Upper lobe of left lung (tissue), 6 donors: Measurements from ENCODE around the gene SVEP1. TPM values are rescaled to one million over a fixed set of nuclear protein-coding genes. Genes with fewer than 3 reads are reported as not detected.

Source experiments
- ATAC-seq, 2 donors: fragments of 200-7000 bp; cut with Tn5 transposase; one replicate each; pipeline ENCODE4 v1.9.1; 2022; ENCODE audit warnings: mild to moderate bottlenecking in 2 of 2, moderate library complexity in 2 of 2; ENCODE audit not compliant: low FRiP score in 2 of 2
- DNase-seq, 2 donors: peaks; one replicate each; pipeline ENCODE4 v3.0.0-alpha.2; 2019 to 2020
- H3K27ac ChIP-seq, 4 donors: fragments of 200-600 bp; sonication (generic); one replicate each; pipeline ENCODE4 v1.5.1; 2016 to 2019
- H3K27me3 ChIP-seq, 4 donors: fragments of 200-600 bp; sonication (generic); one replicate each; pipeline ENCODE4 v1.5.1; 2017 to 2019
- H3K36me3 ChIP-seq, 4 donors: fragments of 200-600 bp; sonication (generic); one replicate each; pipeline ENCODE4 v1.5.1; 2016 to 2019
- H3K4me1 ChIP-seq, 4 donors: fragments of 200-600 bp; sonication (generic); one replicate each; pipeline ENCODE4 v1.5.1; 2018 to 2019
- H3K4me3 ChIP-seq, 4 donors: fragments of 200-600 bp; sonication (generic); one replicate each; pipeline ENCODE4 v1.5.1; 2017 to 2019; ENCODE audit warnings: mild to moderate bottlenecking in 2 of 4, moderate library complexity in 1 of 4
- H3K9me3 ChIP-seq, 4 donors: fragments of 200-600 bp; sonication (generic); one replicate each; pipeline ENCODE4 v1.5.1; 2018 to 2019
- CTCF ChIP-seq, 6 experiments: fragments of 450-650 bp in 4 of 6; fragments of 200-600 bp in 2 of 6; sonication (generic) in 2 of 6; IDR thresholded peaks; one replicate each; pipeline ENCODE4 v1.5.1; 2016 to 2019; ENCODE audit warnings: antibody characterized with exemption in 6 of 6
- EP300 ChIP-seq, 4 donors: sonication (generic); formaldehyde crosslinking; IDR thresholded peaks; one replicate each; pipeline ENCODE4 v1.5.1; 2017; ENCODE audit warnings: antibody characterized with exemption in 4 of 4, control low read depth in 2 of 4
- POLR2A ChIP-seq, 4 donors: fragments of 450-650 bp; IDR thresholded peaks; one replicate each; pipeline ENCODE4 v1.5.1; 2016 to 2017; ENCODE audit warnings: antibody characterized with exemption in 4 of 4, mild to moderate bottlenecking in 2 of 4
- POLR2AphosphoS5 ChIP-seq, 2 donors: sonication (generic); formaldehyde crosslinking; IDR thresholded peaks; one replicate each; pipeline ENCODE4 v1.5.1; 2017; ENCODE audit warnings: antibody characterized with exemption in 2 of 2
- WGBS, 2 donors: methylation state at CpG; one replicate each; pipeline ENCODE4 v1.1.5; 2017 to 2018; 5-methylcytosine and 5-hydroxymethylcytosine counted together
- total RNA-seq, 6 donors: library from RNA; depleted of rRNA in 4 of 6; stranded (reverse); fragments of >200 nt in 4 of 6; gene quantifications; one replicate each; pipeline versions ENCODE4 v1.1.0 to v1.2.1, GENCODE V29; 2016 to 2021
- donor health status: DM: no; HTN: no; CAD: no; lungs with moderate emphysema.
- donor health status: DM: no; HTN: yes; CAD: no; lungs with severe emphysema.

SVEP1 gene
- total RNA-seq, 6 donors from 2014 or later = 25.4 to 54.5 (median 33.0) TPM

- peaks cover 0 to 4% (median 0%) of the 10 kb centered on the region in 4 donors for H3K36me3 ChIP-seq
- H3K27me3 ChIP-seq = no peaks in the 10 kb centered on the region
- ATAC-seq = peak in 1 of 2 donors; percentile 49
- H3K9me3 ChIP-seq = no peaks in the 10 kb centered on the region
- WGBS, 2 donors = 68 to 75% methylated on average over 1 of the region's 1 CpG
- H3K4me3 ChIP-seq = no peak overlapping the region
- H3K27ac ChIP-seq = no peak overlapping the region
- no peak for TF ChIP-seq EP300 (IDR thresholded peaks at IDR 0.05)
- no peak for TF ChIP-seq CTCF (IDR thresholded peaks at IDR 0.05)
- no peak for TF ChIP-seq POLR2AphosphoS5 (IDR thresholded peaks at IDR 0.05)
- TF ChIP-seq POLR2A (IDR thresholded peaks at IDR 0.05) = no peak
- no peak for DNase-seq
- H3K4me1 ChIP-seq = no peaks in the 10 kb centered on the region
These were observed 93.3 kb downstream of the SVEP1 start for GRCh38 chr9:110486218-110486617.

- Histone ChIP-seq H3K36me3 (peaks cover 0 to 2% (median 0%) of the 10 kb centered on the region in 4 donors), H3K9me3 (no peaks in the 10 kb centered on the region), H3K27ac (no peak overlapping the region), H3K4me3 (no peak overlapping the region), H3K27me3 (no peaks in the 10 kb centered on the region), H3K4me1 (no peaks in the 10 kb centered on the region)
- ATAC-seq (no peak), DNase-seq (no peak)
- WGBS, 2 donors = 64 to 72% methylated on average over 5 of the region's 5 CpGs
- TF ChIP-seq POLR2AphosphoS5 (IDR thresholded peaks at IDR 0.05) (no peak), CTCF (IDR thresholded peaks at IDR 0.05) (no peak), EP300 (IDR thresholded peaks at IDR 0.05) (no peak), POLR2A (IDR thresholded peaks at IDR 0.05) (no peak)
These were observed 100.1 kb downstream of the SVEP1 start for GRCh38 chr9:110479481-110479880.

- peaks cover 0 to 2% (median 0%) of the 10 kb centered on the region in 4 donors for H3K36me3 ChIP-seq
- WGBS, 2 donors = 27 to 38% methylated on average over 3 of the region's 3 CpGs
- H3K9me3 ChIP-seq = no peaks in the 10 kb centered on the region
- H3K4me1 ChIP-seq = no peaks in the 10 kb centered on the region
- TF ChIP-seq POLR2AphosphoS5 (IDR thresholded peaks at IDR 0.05) (no peak), CTCF (IDR thresholded peaks at IDR 0.05) (no peak), EP300 (IDR thresholded peaks at IDR 0.05) (no peak), POLR2A (IDR thresholded peaks at IDR 0.05) (no peak)
- ATAC-seq (no peak), DNase-seq (no peak)
- H3K27ac ChIP-seq = no peak overlapping the region
- H3K27me3 ChIP-seq = no peaks in the 10 kb centered on the region
- H3K4me3 ChIP-seq = no peak overlapping the region
These were observed 103.3 kb downstream of the SVEP1 start for GRCh38 chr9:110476251-110476650.

- ATAC-seq (no peak), DNase-seq (no peak)
- Histone ChIP-seq H3K4me1 (no peaks in the 10 kb centered on the region), H3K36me3 (no peaks in the 10 kb centered on the region), H3K27ac (no peak overlapping the region), H3K4me3 (no peak overlapping the region), H3K27me3 (no peaks in the 10 kb centered on the region), H3K9me3 (no peaks in the 10 kb centered on the region)
- WGBS, 2 donors = 86 to 88% methylated on average over 6 of the region's 6 CpGs
- TF ChIP-seq CTCF (IDR thresholded peaks at IDR 0.05) (no peak), POLR2A (IDR thresholded peaks at IDR 0.05) (no peak), POLR2AphosphoS5 (IDR thresholded peaks at IDR 0.05) (no peak), EP300 (IDR thresholded peaks at IDR 0.05) (no peak)
These were observed 107.4 kb downstream of the SVEP1 start for GRCh38 chr9:110472111-110472510.

- Histone ChIP-seq H3K27me3 (no peaks in the 10 kb centered on the region), H3K4me3 (no peak overlapping the region), H3K27ac (no peak overlapping the region), H3K36me3 (no peaks in the 10 kb centered on the region), H3K9me3 (no peaks in the 10 kb centered on the region), H3K4me1 (no peaks in the 10 kb centered on the region)
- ATAC-seq (no peak), DNase-seq (no peak)
- no peak for TF ChIP-seq POLR2AphosphoS5 (IDR thresholded peaks at IDR 0.05)
- TF ChIP-seq EP300 (IDR thresholded peaks at IDR 0.05) = no peak
- 53 to 62% methylated on average over 5 of the region's 5 CpGs for whole genome bisulfite sequencing, 2 donors
These were observed 110.6 kb downstream of the SVEP1 start for GRCh38 chr9:110468950-110469349.
